GM12878 (cell line): Measurements from ENCODE around the gene GREB1. TPM values are rescaled to one million over a fixed set of nuclear protein-coding genes. Genes with fewer than 3 reads are reported as not detected.

ENCODE experiments used
- ATAC-seq: fragments of 200-7000 bp; cut with Tn5 transposase; 3 replicates; pipeline ENCODE4 v1.9.1; 2020; ENCODE audit warnings: mild to moderate bottlenecking, moderate library complexity
- BruUV-seq: library from RNA; stranded (reverse); fragments of 400-500 nt; replicated peaks from 2 replicates; lab custom pipeline; 2021; lab: Mats Ljungman, UMichigan
- CTCF ChIA-PET: fragments of 300-600 bp; sonication (Branson Sonifier 250); formaldehyde crosslinking; extraction: SDS; loops from one replicate; lab custom pipeline; 2021; ENCODE audit warnings: inconsistent platforms; lab: Yijun Ruan, JAX
- POLR2A ChIA-PET: fragments of 350-600 bp; formaldehyde crosslinking; extraction: SDS; loops from one replicate; lab custom pipeline; 2021; ENCODE audit warnings: inconsistent platforms; lab: Charles Lee
- RAD21 ChIA-PET: fragments of 300-600 bp; sonication (Branson Sonifier 250); formaldehyde crosslinking; loops from one replicate; lab custom pipeline; 2023; ENCODE audit warnings: antibody characterized with exemption; ENCODE audit not compliant: unreplicated experiment; lab: Charles Lee
- SMC1A ChIA-PET: fragments of 300-600 bp; sonication (Branson Sonifier 250); formaldehyde crosslinking; loops from one replicate; lab custom pipeline; 2023; ENCODE audit not compliant: unreplicated experiment, uncharacterized antibody; lab: Charles Lee
- DNase-seq: peaks from one replicate; pipeline ENCODE4 v3.0.0-alpha.2; 2011; ENCODE audit warnings: low read depth, low spot score
- FAIRE-seq: peaks from 3 replicates; lab custom pipeline; 2011; peaks lifted over from hg19 to GRCh38; lab: Jason Lieb, UNC
- H2AFZ ChIP-seq: 2 replicates; pipeline ENCODE4 v1.6.0; 2011; ENCODE audit warnings: low read depth, low read length, control low read depth; ENCODE audit not compliant: control insufficient read depth
- H3K27ac ChIP-seq: 2 replicates; pipeline ENCODE4 v1.5.1; 2011; ENCODE audit warnings: control low read depth; ENCODE audit not compliant: control insufficient read depth, insufficient read depth
- H3K27me3 ChIP-seq, 2 experiments: replicated peaks in 1 of 2; 2 replicates each; pipeline versions ENCODE4 v1.6.0 to v1.6.1; 2011; ENCODE audit warnings: low read length in 1 of 2; ENCODE audit not compliant: control insufficient read depth in 2 of 2, insufficient read depth in 2 of 2
- H3K36me3 ChIP-seq, 2 experiments: 2 replicates each; pipeline ENCODE4 v1.5.1; 2011; ENCODE audit warnings: low read length in 1 of 2; ENCODE audit not compliant: control insufficient read depth in 2 of 2, insufficient read depth in 2 of 2
- H3K4me1 ChIP-seq: 2 replicates; pipeline ENCODE4 v1.6.1; 2011; ENCODE audit warnings: mild to moderate bottlenecking, low read length, moderate library complexity, mixed read lengths; ENCODE audit not compliant: control insufficient read depth, insufficient read depth
- H3K4me2 ChIP-seq: 2 replicates; pipeline ENCODE4 v1.6.0; 2011; ENCODE audit warnings: control low read depth; ENCODE audit not compliant: control insufficient read depth, insufficient read depth
- H3K4me3 ChIP-seq: fragments of 200-600 bp; sonication (generic); 2 replicates; pipeline ENCODE4 v1.5.1; 2016
- H3K79me2 ChIP-seq: 2 replicates; pipeline ENCODE4 v1.6.0; 2011; ENCODE audit warnings: low read length; ENCODE audit not compliant: control insufficient read depth, insufficient read depth
- H3K9ac ChIP-seq: 2 replicates; pipeline ENCODE4 v1.8.0; 2011; ENCODE audit warnings: low read length, control low read depth, mixed read lengths; ENCODE audit not compliant: control insufficient read depth, insufficient read depth
- H3K9me3 ChIP-seq: replicated peaks from 3 replicates; pipeline ENCODE4 v1.5.1; 2011; ENCODE audit warnings: mild to moderate bottlenecking, low read length; ENCODE audit not compliant: control insufficient read depth, insufficient read depth
- H4K20me1 ChIP-seq: 2 replicates; pipeline ENCODE4 v1.6.0; 2011; ENCODE audit not compliant: control insufficient read depth, insufficient read depth
- EP300 ChIP-seq, 2 experiments: fragments of 150-350 bp in 1 of 2; IDR thresholded peaks; 2 replicates each; pipeline ENCODE4 v1.6.1; 2011 to 2012; ENCODE audit warnings: low read depth in 2 of 2, low read length in 2 of 2, borderline replicate concordance in 1 of 2, improper control_type of control experiment in 1 of 2, inconsistent platforms in 1 of 2; ENCODE audit not compliant: control insufficient read depth in 1 of 2
- KAT2A ChIP-seq: conservative IDR thresholded peaks from 2 replicates; pipeline ENCODE4 v1.6.1; 2011; ENCODE audit warnings: low read depth, low read length; ENCODE audit not compliant: control insufficient read depth
- NFYB ChIP-seq: IDR thresholded peaks from 2 replicates; pipeline ENCODE4 v1.6.1; 2011; ENCODE audit warnings: low read depth, mild to moderate bottlenecking, low read length, improper control_type of control experiment, moderate library complexity; ENCODE audit not compliant: insufficient read depth
- POLR2A ChIP-seq: IDR thresholded peaks from 2 replicates; pipeline ENCODE4 v1.6.1; 2011; ENCODE audit warnings: low read depth, mild to moderate bottlenecking, low read length
- RCOR1 ChIP-seq: conservative IDR thresholded peaks from 2 replicates; pipeline ENCODE4 v1.6.1; 2012; ENCODE audit warnings: low read depth, low read length, improper control_type of control experiment
- SMAD1 ChIP-seq: fragments of 450-650 bp; IDR thresholded peaks from 2 replicates; pipeline ENCODE4 v1.6.1; 2018; ENCODE audit warnings: mild to moderate bottlenecking, low read depth; ENCODE audit not compliant: partially characterized antibody
- SREBF1 ChIP-seq: IDR thresholded peaks from 2 replicates; pipeline ENCODE4 v1.6.1; 2012; ENCODE audit warnings: mild to moderate bottlenecking, low read length
- SREBF2 ChIP-seq: IDR thresholded peaks from 2 replicates; pipeline ENCODE4 v1.6.1; 2012; ENCODE audit warnings: mild to moderate bottlenecking, low read length
- ZBED1 ChIP-seq: IDR thresholded peaks from 2 replicates; pipeline ENCODE4 v1.6.1; 2016; ENCODE audit warnings: borderline replicate concordance
- ZNF24 ChIP-seq: fragments of 450-650 bp; IDR thresholded peaks from 2 replicates; pipeline ENCODE4 v1.6.1; 2017; ENCODE audit warnings: antibody characterized with exemption, mild to moderate bottlenecking
- WGBS: methylation state at CpG from one replicate; pipeline ENCODE4 v1.1.6; 2016; ENCODE audit warnings: low lambda C conversion rate; ENCODE audit not compliant: insufficient replicate concordance, insufficient coverage; ENCODE audit errors: missing lambda C conversion rate; 5-methylcytosine and 5-hydroxymethylcytosine counted together
- in situ Hi-C: fragments of 300-500 bp; cut with MboI; formaldehyde crosslinking; loops from 9 replicates; pipeline ENCODE4 v1.14.3; 2018; ENCODE audit warnings: mixed read lengths
- intact Hi-C: fragments of 100-400 bp; cut with micrococcal nuclease; formaldehyde crosslinking; loops from one replicate; pipeline ENCODE4 v1.14.2; 2022; ENCODE audit not compliant: unreplicated experiment
- polyA plus RNA-seq, 11 experiments: library from polyadenylated mRNA; depleted of rRNA in 4 of 11; unstranded in 6 of 11; stranded (reverse) in 5 of 11; fragments of >200 nt; fragmentation: Nextera tagmentation in 4 of 11; fragmentation: Illumina TruSeq in 1 of 11; extraction: Ambion mirVana in 4 of 11; extraction: Trizol in 1 of 11; gene quantifications; 1 replicate in 1 of 11; 2 replicates in 10 of 11; pipeline versions ENCODE4 v1.2.1 to v1.2.3, GENCODE V29; 2011 to 2016; ENCODE audit warnings: inconsistent platforms in 2 of 11, missing spikeins in 2 of 11, low read depth in 1 of 11
- total RNA-seq, 4 experiments: library from RNA; depleted of rRNA in 3 of 4; stranded (reverse); fragments of >200 nt in 3 of 4; fragmentation: Illumina TruSeq in 1 of 4; extraction: Trizol in 1 of 4; gene quantifications; 2 replicates each; pipeline versions ENCODE4 v1.2.1 to v1.2.3, GENCODE V29; 2013 to 2021
- TF ChIP-seq, protein P1 (sequence below): fragments of 150-350 bp; IDR thresholded peaks from 2 replicates; pipeline ENCODE4 v1.6.1; 2016; ENCODE audit warnings: low read depth, low read length
- TF ChIP-seq, protein P2 (sequence below): fragments of 450-650 bp; formaldehyde crosslinking; IDR thresholded peaks from 2 replicates; pipeline ENCODE4 v1.4.0; 2022; ENCODE audit warnings: mild to moderate bottlenecking, moderate library complexity
- TF ChIP-seq, protein P3 (sequence below): fragments of 450-650 bp; IDR thresholded peaks from 2 replicates; pipeline ENCODE4 v1.6.1; 2017; ENCODE audit warnings: low read depth, mild to moderate bottlenecking, moderate library complexity

Gene GREB1
- total and polyA plus RNA-seq, 10 of the 15 experiments (the other 5 are each of a cell fraction or from before 2014, with no cell fraction given), result 0.09 to 2.1 (median 0.37) TPM; not detected in 1

DNA sequence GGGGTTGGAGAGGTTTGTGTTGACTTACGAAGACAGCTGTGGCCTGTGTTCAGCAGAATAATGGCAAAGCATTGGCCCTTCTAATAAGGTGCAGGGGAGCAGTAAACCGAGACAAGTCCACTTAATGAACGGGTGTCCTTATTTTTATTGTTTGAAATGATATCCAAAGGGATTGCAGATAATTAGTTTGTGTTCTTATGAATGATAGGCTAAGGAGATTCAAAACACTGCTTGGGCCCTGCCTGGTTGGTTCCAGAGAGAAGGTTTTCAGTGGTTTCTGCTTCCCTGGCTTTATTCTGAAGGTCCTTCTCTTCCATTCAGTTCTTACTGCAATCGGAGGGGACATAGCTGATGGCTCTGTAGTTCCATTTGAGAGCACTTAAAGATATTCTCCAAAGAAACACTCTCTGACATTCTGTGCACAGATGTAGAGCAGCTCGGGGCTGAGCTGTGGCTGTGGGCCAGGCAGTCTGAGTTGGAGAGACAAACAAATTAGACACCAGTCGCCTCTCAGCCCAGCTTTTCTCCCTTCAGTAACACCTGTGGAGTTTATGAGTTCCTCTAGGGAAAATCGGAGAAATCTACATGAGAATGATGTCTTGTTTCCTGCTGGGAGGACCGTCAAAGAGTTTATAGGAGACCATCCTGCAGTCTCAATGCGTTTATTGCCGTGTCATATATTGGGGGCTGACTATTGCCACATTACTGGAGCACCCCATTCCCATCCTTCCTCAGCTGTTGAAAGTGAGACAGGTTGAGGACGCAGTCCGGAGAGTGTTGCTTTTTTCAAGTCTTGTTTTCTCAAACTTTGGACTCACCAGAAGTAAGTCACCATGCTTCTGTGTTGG, 6.5 kb downstream of the GREB1 start (continued):
- TF ChIP-seq, protein P1, sequence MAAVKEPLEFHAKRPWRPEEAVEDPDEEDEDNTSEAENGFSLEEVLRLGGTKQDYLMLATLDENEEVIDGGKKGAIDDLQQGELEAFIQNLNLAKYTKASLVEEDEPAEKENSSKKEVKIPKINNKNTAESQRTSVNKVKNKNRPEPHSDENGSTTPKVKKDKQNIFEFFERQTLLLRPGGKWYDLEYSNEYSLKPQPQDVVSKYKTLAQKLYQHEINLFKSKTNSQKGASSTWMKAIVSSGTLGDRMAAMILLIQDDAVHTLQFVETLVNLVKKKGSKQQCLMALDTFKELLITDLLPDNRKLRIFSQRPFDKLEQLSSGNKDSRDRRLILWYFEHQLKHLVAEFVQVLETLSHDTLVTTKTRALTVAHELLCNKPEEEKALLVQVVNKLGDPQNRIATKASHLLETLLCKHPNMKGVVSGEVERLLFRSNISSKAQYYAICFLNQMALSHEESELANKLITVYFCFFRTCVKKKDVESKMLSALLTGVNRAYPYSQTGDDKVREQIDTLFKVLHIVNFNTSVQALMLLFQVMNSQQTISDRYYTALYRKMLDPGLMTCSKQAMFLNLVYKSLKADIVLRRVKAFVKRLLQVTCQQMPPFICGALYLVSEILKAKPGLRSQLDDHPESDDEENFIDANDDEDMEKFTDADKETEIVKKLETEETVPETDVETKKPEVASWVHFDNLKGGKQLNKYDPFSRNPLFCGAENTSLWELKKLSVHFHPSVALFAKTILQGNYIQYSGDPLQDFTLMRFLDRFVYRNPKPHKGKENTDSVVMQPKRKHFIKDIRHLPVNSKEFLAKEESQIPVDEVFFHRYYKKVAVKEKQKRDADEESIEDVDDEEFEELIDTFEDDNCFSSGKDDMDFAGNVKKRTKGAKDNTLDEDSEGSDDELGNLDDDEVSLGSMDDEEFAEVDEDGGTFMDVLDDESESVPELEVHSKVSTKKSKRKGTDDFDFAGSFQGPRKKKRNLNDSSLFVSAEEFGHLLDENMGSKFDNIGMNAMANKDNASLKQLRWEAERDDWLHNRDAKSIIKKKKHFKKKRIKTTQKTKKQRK, result no peak
- no peak for TF ChIP-seq KAT2A

DNA sequence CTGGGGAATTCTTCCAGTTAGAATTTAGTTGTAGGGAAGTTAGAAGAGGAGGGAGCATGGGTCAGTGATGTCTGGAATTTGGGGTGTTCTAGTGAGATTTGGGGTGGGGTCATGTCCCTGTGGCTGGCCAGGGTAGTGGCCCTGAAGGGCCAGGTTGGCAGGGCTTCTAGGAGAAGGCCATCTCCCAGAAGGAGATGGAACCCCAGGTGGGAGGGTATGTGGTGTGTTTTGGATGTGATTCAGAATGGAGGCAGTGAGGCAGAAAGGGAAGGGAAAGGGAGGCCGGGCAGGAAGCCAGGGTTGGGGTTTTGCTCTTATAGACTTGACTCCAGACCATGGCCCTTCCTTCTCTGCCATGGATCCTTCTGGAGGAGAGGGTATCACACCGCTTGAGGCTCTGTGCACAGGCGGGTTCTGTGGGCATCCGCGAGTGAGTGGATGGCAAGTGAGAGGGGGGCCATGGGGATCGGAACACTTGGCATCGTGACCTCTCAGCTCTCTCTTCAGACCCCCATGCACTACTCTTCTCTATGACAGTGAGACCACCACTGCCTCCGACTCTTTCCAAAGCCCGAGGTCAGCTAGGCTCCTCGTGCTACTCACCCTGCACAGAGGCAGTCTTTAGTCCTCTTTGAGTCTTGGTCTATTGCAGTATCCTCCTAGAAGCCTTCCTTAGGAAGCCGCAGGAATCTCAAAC, 7.3 kb downstream of the GREB1 start:
- no peaks in the 10 kb centered on the region for H3K36me3 ChIP-seq
- SMC1A ChIA-PET, result no interaction called here
- no peak overlapping the region for H3K9ac ChIP-seq
- H3K4me2 ChIP-seq, result no peak overlapping the region
- no peaks in the 10 kb centered on the region; the same call in 1 of the 2 replicates for H3K4me1 ChIP-seq
- in situ Hi-C loops, result no loop called here
- H3K79me2 ChIP-seq, result no peaks in the 10 kb centered on the region
- 55% methylated on average over 7 of the region's 11 CpGs for WGBS
- H3K27ac ChIP-seq, result no peak overlapping the region
- no peak for DNase-seq
- FAIRE-seq, result no peak
- no peaks in the 10 kb centered on the region for H4K20me1 ChIP-seq
- ATAC-seq, result no peak
- H3K9me3 ChIP-seq, result no peaks in the 10 kb centered on the region
- no TSS peak for BruUV-seq
- intact Hi-C loops, result no loop called here
- POLR2A ChIA-PET, result no interaction called here
- H2AFZ ChIP-seq, result no peak overlapping the region
- no peak overlapping the region for H3K4me3 ChIP-seq
- CTCF ChIA-PET, result no interaction called here
- no peaks in the 10 kb centered on the region for H3K27me3 ChIP-seq
- RAD21 ChIA-PET, result no interaction called here
- no peak for TF ChIP-seq POLR2A
- no peak for TF ChIP-seq ZBED1
- no peak for TF ChIP-seq EP300 (IDR thresholded peaks at IDR 0.05; ENCODE audit: borderline replicate concordance in 1 of 2, control insufficient read depth in 1 of 2, low read depth in 2 of 2, low read length in 2 of 2)
- TF ChIP-seq RCOR1, result no peak
- TF ChIP-seq SMAD1, result no peak
- TF ChIP-seq, protein P2, sequence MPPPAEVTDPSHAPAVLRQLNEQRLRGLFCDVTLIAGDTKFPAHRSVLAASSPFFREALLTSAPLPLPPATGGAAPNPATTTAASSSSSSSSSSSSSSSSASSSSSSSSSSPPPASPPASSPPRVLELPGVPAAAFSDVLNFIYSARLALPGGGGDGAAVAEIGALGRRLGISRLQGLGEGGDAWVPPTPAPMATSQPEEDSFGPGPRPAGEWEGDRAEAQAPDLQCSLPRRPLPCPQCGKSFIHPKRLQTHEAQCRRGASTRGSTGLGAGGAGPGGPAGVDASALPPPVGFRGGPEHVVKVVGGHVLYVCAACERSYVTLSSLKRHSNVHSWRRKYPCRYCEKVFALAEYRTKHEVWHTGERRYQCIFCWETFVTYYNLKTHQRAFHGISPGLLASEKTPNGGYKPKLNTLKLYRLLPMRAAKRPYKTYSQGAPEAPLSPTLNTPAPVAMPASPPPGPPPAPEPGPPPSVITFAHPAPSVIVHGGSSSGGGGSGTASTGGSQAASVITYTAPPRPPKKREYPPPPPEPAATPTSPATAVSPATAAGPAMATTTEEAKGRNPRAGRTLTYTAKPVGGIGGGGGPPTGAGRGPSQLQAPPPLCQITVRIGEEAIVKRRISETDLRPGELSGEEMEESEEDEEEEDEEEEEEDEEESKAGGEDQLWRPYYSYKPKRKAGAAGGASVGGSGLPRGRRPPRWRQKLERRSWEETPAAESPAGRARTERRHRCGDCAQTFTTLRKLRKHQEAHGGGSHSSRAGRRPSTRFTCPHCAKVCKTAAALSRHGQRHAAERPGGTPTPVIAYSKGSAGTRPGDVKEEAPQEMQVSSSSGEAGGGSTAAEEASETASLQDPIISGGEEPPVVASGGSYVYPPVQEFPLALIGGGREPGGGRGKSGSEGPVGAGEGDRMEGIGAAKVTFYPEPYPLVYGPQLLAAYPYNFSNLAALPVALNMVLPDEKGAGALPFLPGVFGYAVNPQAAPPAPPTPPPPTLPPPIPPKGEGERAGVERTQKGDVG (CRISPR knock-in tag), result no peak
- no peak for TF ChIP-seq NFYB
- TF ChIP-seq ZNF24, result no peak
- TF ChIP-seq, protein P3, sequence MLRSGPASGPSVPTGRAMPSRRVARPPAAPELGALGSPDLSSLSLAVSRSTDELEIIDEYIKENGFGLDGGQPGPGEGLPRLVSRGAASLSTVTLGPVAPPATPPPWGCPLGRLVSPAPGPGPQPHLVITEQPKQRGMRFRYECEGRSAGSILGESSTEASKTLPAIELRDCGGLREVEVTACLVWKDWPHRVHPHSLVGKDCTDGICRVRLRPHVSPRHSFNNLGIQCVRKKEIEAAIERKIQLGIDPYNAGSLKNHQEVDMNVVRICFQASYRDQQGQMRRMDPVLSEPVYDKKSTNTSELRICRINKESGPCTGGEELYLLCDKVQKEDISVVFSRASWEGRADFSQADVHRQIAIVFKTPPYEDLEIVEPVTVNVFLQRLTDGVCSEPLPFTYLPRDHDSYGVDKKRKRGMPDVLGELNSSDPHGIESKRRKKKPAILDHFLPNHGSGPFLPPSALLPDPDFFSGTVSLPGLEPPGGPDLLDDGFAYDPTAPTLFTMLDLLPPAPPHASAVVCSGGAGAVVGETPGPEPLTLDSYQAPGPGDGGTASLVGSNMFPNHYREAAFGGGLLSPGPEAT, result no peak
- TF ChIP-seq SREBF1, result no peak
- no peak for TF ChIP-seq SREBF2
